ENCODE results near the gene HAAO. TPM values are rescaled to one million over a fixed set of nuclear protein-coding genes. Genes with fewer than 3 reads are reported as not detected.

Gene HAAO
- total and polyA plus RNA-seq, 2 of the 13 experiments (the other 11 are each of a cell fraction or from before 2014, with no cell fraction given) = 36.1 to 42.7 TPM

DNA sequence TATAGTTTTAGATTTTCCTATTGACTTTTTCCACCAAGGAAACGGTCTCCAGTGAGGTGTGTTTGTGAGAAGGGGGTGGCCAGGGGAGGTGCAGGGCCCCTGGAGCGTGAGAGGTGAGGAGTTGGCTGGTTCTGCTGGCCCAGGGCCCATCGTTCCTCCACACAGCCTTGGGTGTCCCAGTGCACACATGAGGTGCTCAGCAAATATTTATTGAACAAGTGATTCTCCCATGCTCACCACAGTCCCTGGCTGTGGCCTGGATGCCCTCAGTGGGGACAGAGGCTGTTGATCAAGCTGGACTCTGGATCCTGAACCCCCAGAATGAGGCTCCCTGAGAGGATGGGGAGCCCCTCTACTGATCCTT lies 5.0 kb downstream of the HAAO start:
- H3K4me1 ChIP-seq (ENCODE audit: insufficient read depth, low read length) = peaks cover 85% of the 10 kb centered on the region
- ATAC-seq (peak; percentile 62), DNase-seq (ENCODE audit: low spot score) (no peak)
- TF ChIP-seq SOX13 (IDR thresholded peaks at IDR 0.05) = 0 out of 2 replicates have a peak, but pooled peaks have one; percentile 12
- TF ChIP-seq SOX13 (CRISPR knock-in tag; conservative IDR thresholded peaks at IDR 0.05 in 1 of 2, IDR thresholded peaks at IDR 0.05 in 1 of 2) = no peak; a peak in 1 of 4 replicates
- 0 out of 2 replicates have a peak, but pooled peaks have one; percentile 4 for TF ChIP-seq ZNF350 (CRISPR knock-in tag; IDR thresholded peaks at IDR 0.05; ENCODE audit: borderline replicate concordance, low read depth)
- no peak for TF ChIP-seq ZNF790 (CRISPR knock-in tag; IDR thresholded peaks at IDR 0.05; ENCODE audit: borderline replicate concordance)
- no peak for TF ChIP-seq GABPA (IDR thresholded peaks at IDR 0.05; ENCODE audit: low read depth, low read length)
- no peak for TF ChIP-seq GABPA (CRISPR knock-in tag; IDR thresholded peaks at IDR 0.05; ENCODE audit: low read depth)
- TF ChIP-seq, protein P1, sequence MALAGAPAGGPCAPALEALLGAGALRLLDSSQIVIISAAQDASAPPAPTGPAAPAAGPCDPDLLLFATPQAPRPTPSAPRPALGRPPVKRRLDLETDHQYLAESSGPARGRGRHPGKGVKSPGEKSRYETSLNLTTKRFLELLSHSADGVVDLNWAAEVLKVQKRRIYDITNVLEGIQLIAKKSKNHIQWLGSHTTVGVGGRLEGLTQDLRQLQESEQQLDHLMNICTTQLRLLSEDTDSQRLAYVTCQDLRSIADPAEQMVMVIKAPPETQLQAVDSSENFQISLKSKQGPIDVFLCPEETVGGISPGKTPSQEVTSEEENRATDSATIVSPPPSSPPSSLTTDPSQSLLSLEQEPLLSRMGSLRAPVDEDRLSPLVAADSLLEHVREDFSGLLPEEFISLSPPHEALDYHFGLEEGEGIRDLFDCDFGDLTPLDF (CRISPR knock-in tag; IDR thresholded peaks at IDR 0.05) = no peak
- TF ChIP-seq ZFP41 (CRISPR knock-in tag; IDR thresholded peaks at IDR 0.05; ENCODE audit: borderline replicate concordance) = no peak
- TF ChIP-seq ZNF724P (CRISPR knock-in tag; IDR thresholded peaks at IDR 0.05; ENCODE audit: borderline replicate concordance) = 0 out of 2 replicates have a peak, but pooled peaks have one; percentile 13
- no peak for TF ChIP-seq ZNF614 (CRISPR knock-in tag; IDR thresholded peaks at IDR 0.05; ENCODE audit: borderline replicate concordance)
- TF ChIP-seq ZNF430 (CRISPR knock-in tag; IDR thresholded peaks at IDR 0.05) = no peak
- TF ChIP-seq RXRA (CRISPR knock-in tag; IDR thresholded peaks at IDR 0.05) = peak; percentile 54; the same call in 1 of the 2 replicates
- peak; percentile 46; the same call in 1 of the 2 replicates for TF ChIP-seq RARA (CRISPR knock-in tag; IDR thresholded peaks at IDR 0.05)
- TF ChIP-seq, protein P2, sequence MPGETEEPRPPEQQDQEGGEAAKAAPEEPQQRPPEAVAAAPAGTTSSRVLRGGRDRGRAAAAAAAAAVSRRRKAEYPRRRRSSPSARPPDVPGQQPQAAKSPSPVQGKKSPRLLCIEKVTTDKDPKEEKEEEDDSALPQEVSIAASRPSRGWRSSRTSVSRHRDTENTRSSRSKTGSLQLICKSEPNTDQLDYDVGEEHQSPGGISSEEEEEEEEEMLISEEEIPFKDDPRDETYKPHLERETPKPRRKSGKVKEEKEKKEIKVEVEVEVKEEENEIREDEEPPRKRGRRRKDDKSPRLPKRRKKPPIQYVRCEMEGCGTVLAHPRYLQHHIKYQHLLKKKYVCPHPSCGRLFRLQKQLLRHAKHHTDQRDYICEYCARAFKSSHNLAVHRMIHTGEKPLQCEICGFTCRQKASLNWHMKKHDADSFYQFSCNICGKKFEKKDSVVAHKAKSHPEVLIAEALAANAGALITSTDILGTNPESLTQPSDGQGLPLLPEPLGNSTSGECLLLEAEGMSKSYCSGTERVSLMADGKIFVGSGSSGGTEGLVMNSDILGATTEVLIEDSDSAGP (CRISPR knock-in tag; IDR thresholded peaks at IDR 0.05; ENCODE audit: borderline replicate concordance) = no peak
- TF ChIP-seq, protein P3, sequence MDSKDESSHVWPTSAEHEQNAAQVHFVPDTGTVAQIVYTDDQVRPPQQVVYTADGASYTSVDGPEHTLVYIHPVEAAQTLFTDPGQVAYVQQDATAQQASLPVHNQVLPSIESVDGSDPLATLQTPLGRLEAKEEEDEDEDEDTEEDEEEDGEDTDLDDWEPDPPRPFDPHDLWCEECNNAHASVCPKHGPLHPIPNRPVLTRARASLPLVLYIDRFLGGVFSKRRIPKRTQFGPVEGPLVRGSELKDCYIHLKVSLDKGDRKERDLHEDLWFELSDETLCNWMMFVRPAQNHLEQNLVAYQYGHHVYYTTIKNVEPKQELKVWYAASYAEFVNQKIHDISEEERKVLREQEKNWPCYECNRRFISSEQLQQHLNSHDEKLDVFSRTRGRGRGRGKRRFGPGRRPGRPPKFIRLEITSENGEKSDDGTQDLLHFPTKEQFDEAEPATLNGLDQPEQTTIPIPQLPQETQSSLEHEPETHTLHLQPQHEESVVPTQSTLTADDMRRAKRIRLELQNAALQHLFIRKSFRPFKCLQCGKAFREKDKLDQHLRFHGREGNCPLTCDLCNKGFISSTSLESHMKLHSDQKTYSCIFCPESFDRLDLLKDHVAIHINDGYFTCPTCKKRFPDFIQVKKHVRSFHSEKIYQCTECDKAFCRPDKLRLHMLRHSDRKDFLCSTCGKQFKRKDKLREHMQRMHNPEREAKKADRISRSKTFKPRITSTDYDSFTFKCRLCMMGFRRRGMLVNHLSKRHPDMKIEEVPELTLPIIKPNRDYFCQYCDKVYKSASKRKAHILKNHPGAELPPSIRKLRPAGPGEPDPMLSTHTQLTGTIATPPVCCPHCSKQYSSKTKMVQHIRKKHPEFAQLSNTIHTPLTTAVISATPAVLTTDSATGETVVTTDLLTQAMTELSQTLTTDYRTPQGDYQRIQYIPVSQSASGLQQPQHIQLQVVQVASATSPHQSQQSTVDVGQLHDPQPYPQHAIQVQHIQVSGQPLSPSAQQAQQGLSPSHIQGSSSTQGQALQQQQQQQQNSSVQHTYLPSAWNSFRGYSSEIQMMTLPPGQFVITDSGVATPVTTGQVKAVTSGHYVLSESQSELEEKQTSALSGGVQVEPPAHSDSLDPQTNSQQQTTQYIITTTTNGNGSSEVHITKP (CRISPR knock-in tag; IDR thresholded peaks at IDR 0.05; ENCODE audit: low read depth) = no peak
- TF ChIP-seq ZNF251 (CRISPR knock-in tag; IDR thresholded peaks at IDR 0.05) = no peak
- TF ChIP-seq, protein P4, sequence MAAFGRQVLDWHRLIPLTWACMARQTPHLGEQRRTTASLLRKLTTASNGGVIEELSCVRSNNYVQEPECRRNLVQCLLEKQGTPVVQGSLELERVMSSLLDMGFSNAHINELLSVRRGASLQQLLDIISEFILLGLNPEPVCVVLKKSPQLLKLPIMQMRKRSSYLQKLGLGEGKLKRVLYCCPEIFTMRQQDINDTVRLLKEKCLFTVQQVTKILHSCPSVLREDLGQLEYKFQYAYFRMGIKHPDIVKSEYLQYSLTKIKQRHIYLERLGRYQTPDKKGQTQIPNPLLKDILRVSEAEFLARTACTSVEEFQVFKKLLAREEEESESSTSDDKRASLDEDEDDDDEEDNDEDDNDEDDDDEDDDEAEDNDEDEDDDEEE (CRISPR knock-in tag; IDR thresholded peaks at IDR 0.05) = no peak
- TF ChIP-seq ZNF607 (CRISPR knock-in tag; IDR thresholded peaks at IDR 0.05; ENCODE audit: borderline replicate concordance) = no peak

More for the DNA sequence above, 5.0 kb downstream of the HAAO start:
- no peaks in the 10 kb centered on the region for H3K27me3 ChIP-seq (ENCODE audit: control insufficient read depth in 1 of 2, insufficient read depth in 2 of 2, low read length in 2 of 2)
- ChIA-PET POLR2A (interaction anchor here (0.8 to 3.1 kb wide), 8 partner anchors 9 to 283 kb away, joined by 3 to 28 read pairs (median 7); no protein-coding TSS in a partner anchor), CTCF (ENCODE audit: low intra/inter-chr PET ratio, low total read pairs) (no interaction called here)
- BruUV-seq (replicated peaks) = no TSS peak
- peak overlapping the region; percentile 54 for H3K4me2 ChIP-seq (ENCODE audit: low read depth, low read length)
- H3K9ac ChIP-seq (ENCODE audit: insufficient read depth, low read depth, low read length) = no peak overlapping the region
- H3K27ac ChIP-seq (ENCODE audit: extremely low read length, insufficient read depth, low read length) = peak overlapping the region; percentile 67
- H3K9me3 ChIP-seq (ENCODE audit: low read length) = no peaks in the 10 kb centered on the region
- no peak overlapping the region for H2AFZ ChIP-seq (ENCODE audit: low read length)
- in situ Hi-C loops (cut with HindIII; ENCODE audit: extremely low pct_ligation_motif_present, low pct_unique_long_range_greater_than_20kb) (no loop called here), intact Hi-C loops (cut with micrococcal nuclease; ENCODE audit: unreplicated experiment) (no loop called here)
- peak; percentile 46 for FAIRE-seq
- H3K4me3 ChIP-seq (replicated peaks in 1 of 3; ENCODE audit: insufficient read depth in 1 of 3, low read depth in 2 of 3, low read length in 3 of 3) = peak overlapping the region in 1 of 3 experiments; percentile 26; a peak in 1 of 6 replicates
- H4K20me1 ChIP-seq (ENCODE audit: insufficient read depth, low read length) = no peaks in the 10 kb centered on the region
- peaks cover 0 to 9% of the 10 kb centered on the region in 2 experiments; a peak in 1 of 5 replicates for H3K36me3 ChIP-seq (replicated peaks in 1 of 2; ENCODE audit: control insufficient read depth in 1 of 2, insufficient read depth in 2 of 2, low read length in 2 of 2)
- WGBS (ENCODE audit: low lambda C conversion rate) = 17% methylated on average over 3 of the region's 3 CpGs
- H3K79me2 ChIP-seq (ENCODE audit: insufficient read depth, low read length) = peaks cover 13% of the 10 kb centered on the region
